ENCODE measurements around the gene TCF4.

GRCh38 chr18:55224086-55224625 is 363.8 kb downstream of the TCF4 start:
- TF ChIP-seq CTCF (IDR thresholded peaks at IDR 0.05): no peak
- no peak for TF ChIP-seq EZH2 (IDR thresholded peaks at IDR 0.05; ENCODE audit: borderline replicate concordance, insufficient read depth, low read depth, low read length, poor library complexity, severe bottlenecking)

All from B cell (primary cell).